WTC11 (cell line): ENCODE measurements around the gene KRTAP4-6. TPM values are rescaled to one million over a fixed set of nuclear protein-coding genes. Genes with fewer than 3 reads are reported as not detected.
"Not testable (repeated sequence)": the region's sequence is repeated elsewhere in the genome, so short reads cannot be mapped to it uniquely, and the experiment has no call there.

Source experiments
- ATAC-seq: fragments of 200-7000 bp; cut with Tn5 transposase; 2 replicates; pipeline ENCODE4 v1.10.0; 2021; ENCODE audit warnings: mild to moderate bottlenecking, moderate library complexity
- CTCF ChIA-PET: fragments of 300-600 bp; sonication (Branson Sonifier 250); formaldehyde crosslinking; loops from one replicate; lab custom pipeline; 2021; ENCODE audit warnings: antibody characterized with exemption; lab: Charles Lee
- POLR2A ChIA-PET: fragments of 350-600 bp; sonication (Branson Sonifier 250); formaldehyde crosslinking; loops from one replicate; lab custom pipeline; 2021; ENCODE audit warnings: antibody characterized with exemption; lab: Charles Lee
- DNase-seq: peaks from one replicate; pipeline ENCODE4 v3.0.0; 2021; ENCODE audit warnings: low spot score
- H3K27ac Mint-ChIP-seq: 2 replicates; pipeline ENCODE4 v1.8.0; 2021; ENCODE audit warnings: mixed read lengths
- H3K27me3 Mint-ChIP-seq: 2 replicates; pipeline ENCODE4 v1.8.0; 2021; ENCODE audit warnings: low read depth, mild to moderate bottlenecking, moderate library complexity, mixed read lengths
- H3K36me3 Mint-ChIP-seq: 2 replicates; pipeline ENCODE4 v1.8.0; 2021; ENCODE audit warnings: mixed read lengths
- H3K4me1 Mint-ChIP-seq: 2 replicates; pipeline ENCODE4 v1.8.0; 2022; ENCODE audit warnings: mixed read lengths
- H3K4me3 Mint-ChIP-seq: 2 replicates; pipeline ENCODE4 v1.8.0; 2021; ENCODE audit warnings: mild to moderate bottlenecking, moderate library complexity, mixed read lengths
- H3K9me3 Mint-ChIP-seq: 2 replicates; pipeline ENCODE4 v1.8.0; 2021; ENCODE audit warnings: mixed read lengths
- ARID4B ChIP-seq: sonication (generic); formaldehyde crosslinking; IDR thresholded peaks from 2 replicates; pipeline ENCODE4 v1.8.0; 2023; ENCODE audit warnings: missing genetic modification reagents, mild to moderate bottlenecking, borderline replicate concordance
- ETV6 ChIP-seq: sonication (generic); formaldehyde crosslinking; IDR thresholded peaks from 2 replicates; pipeline ENCODE4 v1.8.1; 2022; ENCODE audit warnings: mild to moderate bottlenecking, missing genetic modification reagents
- FOXP1 ChIP-seq: sonication (generic); formaldehyde crosslinking; IDR thresholded peaks from 2 replicates; pipeline ENCODE4 v1.8.0; 2022; ENCODE audit warnings: missing genetic modification reagents, mild to moderate bottlenecking, moderate library complexity, borderline replicate concordance
- FOXP4 ChIP-seq: sonication (generic); formaldehyde crosslinking; IDR thresholded peaks from 2 replicates; pipeline ENCODE4 v1.8.0; 2022; ENCODE audit warnings: mild to moderate bottlenecking, missing genetic modification reagents
- GABPB1 ChIP-seq: sonication (generic); formaldehyde crosslinking; IDR thresholded peaks from 2 replicates; pipeline ENCODE4 v1.8.1; 2023; ENCODE audit warnings: mild to moderate bottlenecking, missing genetic modification reagents
- IRF1 ChIP-seq: sonication (generic); formaldehyde crosslinking; IDR thresholded peaks from 2 replicates; pipeline ENCODE4 v1.8.0; 2023; ENCODE audit warnings: missing genetic modification reagents
- IRF2 ChIP-seq: sonication (generic); formaldehyde crosslinking; IDR thresholded peaks from 2 replicates; pipeline ENCODE4 v1.8.0; 2022; ENCODE audit warnings: low read depth, missing genetic modification reagents, borderline replicate concordance
- MAX ChIP-seq: sonication (generic); formaldehyde crosslinking; IDR thresholded peaks from 2 replicates; pipeline ENCODE4 v1.8.0; 2022; ENCODE audit warnings: mild to moderate bottlenecking, missing genetic modification reagents
- NFE2L1 ChIP-seq: sonication (generic); formaldehyde crosslinking; IDR thresholded peaks from 2 replicates; pipeline ENCODE4 v1.8.1; 2023; ENCODE audit warnings: missing genetic modification reagents
- TEAD4 ChIP-seq: sonication (generic); formaldehyde crosslinking; IDR thresholded peaks from 2 replicates; pipeline ENCODE4 v1.8.0; 2022; ENCODE audit warnings: mild to moderate bottlenecking, missing genetic modification reagents
- ZNF121 ChIP-seq: sonication (generic); formaldehyde crosslinking; IDR thresholded peaks from 2 replicates; pipeline ENCODE4 v1.8.0; 2023; ENCODE audit warnings: missing genetic modification reagents
- ZNF423 ChIP-seq: fragments of 250-450 bp; sonication (Bioruptor Pico); IDR thresholded peaks from 2 replicates; pipeline ENCODE4 v2.1.2; 2022; ENCODE audit warnings: mild to moderate bottlenecking, moderate library complexity
- ZNF532 ChIP-seq: fragments of 250-450 bp; sonication (Bioruptor Pico); IDR thresholded peaks from 2 replicates; pipeline ENCODE4 v1.9.0; 2021; ENCODE audit warnings: mild to moderate bottlenecking, borderline replicate concordance
- total RNA-seq: library from RNA; stranded (reverse); gene quantifications from 3 replicates; pipeline ENCODE4 v1.2.3, GENCODE V29; 2021

The KRTAP4-6 gene
- total RNA-seq, 1 experiment from 2014 or later: not detected

GRCh38 chr17:41101586-41102259 lies 38.6 kb downstream of the KRTAP4-6 start, which contains the start of gene KRTAP4-16:
KRTAP4-16 (minus strand) TSS chr17:41102209; CDS start chr17:41102209, 0 bp downstream.
- POLR2A ChIA-PET: no interaction called here
- Mint-ChIP-seq H3K9me3 (peaks cover 4% of the 10 kb centered on the region; the same call in 1 of the 2 replicates), H3K4me3 (no peak within 1 kb of the TSS), H3K27ac (0 out of 2 replicates have a peak within 1 kb of the TSS, but pooled peaks have one; percentile 41), H3K27me3 (no peaks in the 10 kb centered on the region), H3K4me1 (peaks cover 40% of the 10 kb centered on the region), H3K36me3 (no peaks in the 10 kb centered on the region)
- CTCF ChIA-PET: no interaction called here
- DNase-seq: no peak
- ATAC-seq: no peak
- TF ChIP-seq IRF2: no peak
- no peak for TF ChIP-seq ZNF532 (CRISPR knock-in tag)
- TF ChIP-seq ZNF423: peak; percentile 43

- H3K4me3 Mint-ChIP-seq, H3K27ac Mint-ChIP-seq, ATAC-seq, CTCF ChIA-PET, H3K36me3 Mint-ChIP-seq, POLR2A ChIA-PET, H3K27me3 Mint-ChIP-seq, DNase-seq: not testable (repeated sequence)
- H3K9me3 Mint-ChIP-seq: peaks cover 16% of the 10 kb centered on the region
- peaks cover 37% of the 10 kb centered on the region for H3K4me1 Mint-ChIP-seq
These were observed 40.5 kb downstream of the KRTAP4-6 start for GRCh38 chr17:41099682-41100480.

GRCh38 chr17:41098481-41098880 lies 41.9 kb downstream of the KRTAP4-6 start:
- Mint-ChIP-seq H3K27ac (no peak overlapping the region), H3K4me1 (peaks cover 34% of the 10 kb centered on the region), H3K9me3 (peaks cover 29% of the 10 kb centered on the region), H3K27me3 (no peaks in the 10 kb centered on the region), H3K4me3 (no peak overlapping the region), H3K36me3 (peaks cover 13% of the 10 kb centered on the region)
- DNase-seq: no peak
- CTCF ChIA-PET: no interaction called here
- POLR2A ChIA-PET: no interaction called here
- TF ChIP-seq ARID4B (no peak), NFE2L1 (no peak), MAX (CRISPR knock-in tag) (no peak), IRF1 (CRISPR knock-in tag) (no peak), TEAD4 (CRISPR knock-in tag) (no peak), FOXP4 (CRISPR knock-in tag) (no peak), GABPB1 (CRISPR knock-in tag) (no peak), ZNF121 (CRISPR knock-in tag) (no peak), FOXP1 (no peak), ETV6 (CRISPR knock-in tag) (no peak)
- ATAC-seq: no peak
